ENCODE measurements around the gene MYRIP. TPM values are rescaled to one million over a fixed set of nuclear protein-coding genes. Genes with fewer than 3 reads are reported as not detected.
A peak's percentile ranks its signal among the peaks of the same experiment; 100 is the strongest.

The MYRIP gene
- total RNA-seq, 2 experiments from 2014 or later = not detected

DNA sequence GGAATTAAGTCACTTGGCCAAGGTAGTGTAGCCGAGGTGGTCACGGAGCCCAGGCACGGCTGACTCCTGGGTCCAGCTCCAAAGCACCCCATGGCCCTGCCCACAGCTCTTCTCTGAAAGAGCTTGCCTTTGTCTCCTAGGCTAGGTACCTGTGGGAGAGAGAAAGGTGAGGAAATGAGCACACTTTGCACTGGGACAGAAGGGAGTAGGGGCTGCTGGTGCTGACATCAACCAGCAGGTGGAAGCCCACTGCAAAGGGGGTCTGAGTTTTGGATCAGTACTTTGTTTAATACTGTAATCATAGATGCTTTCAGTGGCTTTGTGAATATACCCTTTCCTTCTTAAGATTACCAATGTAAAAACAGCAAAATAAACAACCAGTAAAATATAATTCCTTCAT is 371.8 kb downstream of the MYRIP start:
- H3K27me3 Mint-ChIP-seq (ENCODE audit: low read depth) = no peaks in the 10 kb centered on the region
- H3K4me3 Mint-ChIP-seq = no peak overlapping the region
- no peaks in the 10 kb centered on the region for H3K4me1 Mint-ChIP-seq (ENCODE audit: low read depth)
- no peak for DNase-seq
- H3K9me3 Mint-ChIP-seq = no peaks in the 10 kb centered on the region
- intact Hi-C loops (cut with micrococcal nuclease) = no loop called here
- CTCF ChIA-PET = interaction anchor here (0.5 to 4.9 kb wide), 4 partner anchors 10 to 396 kb away, joined by 3 to 28 read pairs (median 6); no protein-coding TSS in a partner anchor
- no peak overlapping the region for H3K27ac Mint-ChIP-seq
- no peaks in the 10 kb centered on the region for H3K36me3 Mint-ChIP-seq (ENCODE audit: low read depth)

- H3K4me3 Mint-ChIP-seq = no peak overlapping the region
- H3K27me3 Mint-ChIP-seq (ENCODE audit: low read depth) = no peaks in the 10 kb centered on the region
- H3K4me1 Mint-ChIP-seq (ENCODE audit: low read depth) = no peaks in the 10 kb centered on the region
- no peak overlapping the region for H3K27ac Mint-ChIP-seq
- H3K9me3 Mint-ChIP-seq = no peaks in the 10 kb centered on the region
- CTCF ChIA-PET = interaction anchor here (1.5 kb wide), 1 partner anchor 43 kb away, joined by 3 read pairs; no protein-coding TSS in a partner anchor
- no peak for DNase-seq
- H3K36me3 Mint-ChIP-seq (ENCODE audit: low read depth) = no peaks in the 10 kb centered on the region
- intact Hi-C loops (cut with micrococcal nuclease) = no loop called here
Measured at GRCh38 chr3:40185029-40185695, 375.8 kb downstream of the MYRIP start.

DNA sequence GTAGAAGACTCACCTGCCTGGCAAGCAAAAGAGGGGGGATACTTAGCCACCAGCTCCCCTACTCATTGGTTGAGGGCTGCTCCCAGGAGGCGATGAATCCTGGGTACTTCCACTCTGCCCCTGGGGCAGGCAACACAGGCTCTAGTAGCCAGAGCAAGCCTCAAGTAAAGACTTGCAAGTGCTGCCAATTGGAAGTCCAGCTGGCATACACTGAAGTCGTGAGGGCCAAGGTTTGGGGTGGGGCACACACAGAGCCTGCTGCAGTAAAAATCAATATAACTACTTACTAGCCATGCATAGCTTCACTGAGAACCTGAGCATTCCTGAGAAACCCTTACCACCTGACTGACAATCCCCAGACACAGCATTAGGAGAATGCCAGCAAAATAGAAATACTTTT is 377.1 kb downstream of the MYRIP start:
- H3K27me3 Mint-ChIP-seq (ENCODE audit: low read depth) = no peaks in the 10 kb centered on the region
- intact Hi-C loops (cut with micrococcal nuclease) = no loop called here
- DNase-seq = no peak
- CTCF ChIA-PET = interaction anchor here (1.1 to 2.7 kb wide), 4 partner anchors 7 to 140 kb away, joined by 3 to 15 read pairs (median 6); no protein-coding TSS in a partner anchor
- no peak overlapping the region for H3K27ac Mint-ChIP-seq
- no peaks in the 10 kb centered on the region for H3K4me1 Mint-ChIP-seq (ENCODE audit: low read depth)
- H3K36me3 Mint-ChIP-seq (ENCODE audit: low read depth) = no peaks in the 10 kb centered on the region
- H3K4me3 Mint-ChIP-seq = no peak overlapping the region
- no peaks in the 10 kb centered on the region for H3K9me3 Mint-ChIP-seq

GRCh38 chr3:40187945-40188344 is 378.5 kb downstream of the MYRIP start:
- H3K4me1 Mint-ChIP-seq (ENCODE audit: low read depth) = no peaks in the 10 kb centered on the region
- CTCF ChIA-PET = interaction anchor here (0.7 to 2.7 kb wide), 3 partner anchors 9 to 275 kb away, joined by 3 to 15 read pairs (median 10); no protein-coding TSS in a partner anchor
- no peaks in the 10 kb centered on the region for H3K27me3 Mint-ChIP-seq (ENCODE audit: low read depth)
- intact Hi-C loops (cut with micrococcal nuclease) = no loop called here
- no peak for DNase-seq
- H3K9me3 Mint-ChIP-seq = no peaks in the 10 kb centered on the region
- no peaks in the 10 kb centered on the region for H3K36me3 Mint-ChIP-seq (ENCODE audit: low read depth)
- H3K27ac Mint-ChIP-seq = no peak overlapping the region
- no peak overlapping the region for H3K4me3 Mint-ChIP-seq

- H3K4me3 Mint-ChIP-seq = no peak overlapping the region
- no peaks in the 10 kb centered on the region for H3K9me3 Mint-ChIP-seq
- CTCF ChIA-PET = interaction anchor here (0.6 to 7.8 kb wide), 5 partner anchors 10 to 128 kb away, joined by 3 to 133 read pairs (median 10); partner anchors contain the start of gene EIF1B
- DNase-seq = no peak
- no peak overlapping the region for H3K27ac Mint-ChIP-seq
- no peaks in the 10 kb centered on the region for H3K27me3 Mint-ChIP-seq (ENCODE audit: low read depth)
- intact Hi-C loops (cut with micrococcal nuclease) = no loop called here
- H3K36me3 Mint-ChIP-seq (ENCODE audit: low read depth) = no peaks in the 10 kb centered on the region
- H3K4me1 Mint-ChIP-seq (ENCODE audit: low read depth) = no peaks in the 10 kb centered on the region
Measured at GRCh38 chr3:40189118-40189517, 379.7 kb downstream of the MYRIP start.

DNA sequence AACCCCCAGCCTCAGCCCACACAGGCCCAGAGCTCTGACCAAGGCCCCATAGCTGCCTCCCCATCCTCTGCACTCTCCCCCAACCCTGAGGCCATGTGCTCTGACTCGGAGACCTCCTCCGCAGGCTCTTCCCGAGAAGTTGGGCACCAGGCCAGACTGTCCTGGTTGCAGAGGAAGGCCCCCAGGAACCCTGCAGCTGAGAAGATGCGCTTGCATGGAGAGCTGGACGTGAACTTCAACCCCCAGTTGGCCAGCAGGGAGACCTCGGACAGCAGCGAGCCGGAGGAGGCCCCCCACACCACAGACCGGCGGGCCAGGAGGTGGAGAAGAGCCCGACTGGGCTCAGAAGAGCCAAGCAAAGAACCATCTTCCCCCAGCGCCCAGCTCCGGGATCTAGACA is 380.6 kb downstream of the MYRIP start:
- intact Hi-C loops (cut with micrococcal nuclease) = loop anchor here (5.0 kb wide), 1 partner anchor 783 kb away; the partner anchor contains the start of gene RPSA
- Mint-ChIP-seq H3K27ac (no peak overlapping the region), H3K27me3 (ENCODE audit: low read depth) (no peaks in the 10 kb centered on the region), H3K4me3 (no peak overlapping the region), H3K9me3 (no peaks in the 10 kb centered on the region), H3K36me3 (ENCODE audit: low read depth) (no peaks in the 10 kb centered on the region), H3K4me1 (ENCODE audit: low read depth) (no peaks in the 10 kb centered on the region)
- no peak for DNase-seq
- CTCF ChIA-PET = interaction anchor here (0.7 to 7.8 kb wide), 3 partner anchors 72 to 127 kb away, joined by 3 to 133 read pairs (median 59); partner anchors contain the start of gene EIF1B

GRCh38 chr3:40191251-40191650 is 381.8 kb downstream of the MYRIP start:
- Mint-ChIP-seq H3K9me3 (no peaks in the 10 kb centered on the region), H3K27ac (no peak overlapping the region), H3K4me1 (ENCODE audit: low read depth) (no peaks in the 10 kb centered on the region), H3K4me3 (no peak overlapping the region), H3K27me3 (ENCODE audit: low read depth) (no peaks in the 10 kb centered on the region), H3K36me3 (ENCODE audit: low read depth) (no peaks in the 10 kb centered on the region)
- DNase-seq = no peak
- CTCF ChIA-PET = interaction anchor here (0.6 to 7.8 kb wide), 28 partner anchors 8 to 1708 kb away, joined by 3 to 133 read pairs (median 4); partner anchors contain the start of gene EIF1B
- intact Hi-C loops (cut with micrococcal nuclease) = loop anchor here (5.0 kb wide), 1 partner anchor 784 kb away; the partner anchor contains the start of gene RPSA

DNA sequence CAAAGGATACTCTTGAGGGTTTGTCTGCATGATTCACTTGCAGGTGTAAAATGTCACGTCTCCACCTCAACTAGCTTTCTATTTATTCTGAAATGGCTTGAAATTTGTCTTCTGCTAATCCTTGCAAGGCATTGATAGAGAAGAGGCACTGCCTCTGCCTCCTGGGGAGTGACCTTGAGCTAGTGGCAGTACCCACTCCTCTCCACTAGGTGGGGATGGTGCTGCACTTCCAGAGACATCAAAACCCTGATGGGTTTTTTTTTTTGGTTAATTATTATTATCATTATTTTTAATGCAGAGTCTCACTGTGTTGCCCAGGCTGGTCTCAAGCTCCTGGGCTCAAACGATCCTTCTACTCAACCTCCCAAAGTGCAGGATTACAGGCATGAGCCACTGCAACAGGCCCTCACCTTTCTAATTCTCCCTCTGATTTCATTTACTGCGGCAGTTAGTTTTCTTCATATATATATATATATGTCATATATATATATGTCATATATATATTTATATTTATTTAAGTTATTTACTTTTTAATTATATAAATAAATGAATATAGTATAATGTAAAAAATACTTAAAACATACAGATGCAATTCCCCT is 382.5 kb downstream of the MYRIP start:
- H3K4me3 Mint-ChIP-seq = no peak overlapping the region
- H3K36me3 Mint-ChIP-seq (ENCODE audit: low read depth) = no peaks in the 10 kb centered on the region
- H3K4me1 Mint-ChIP-seq (ENCODE audit: low read depth) = no peaks in the 10 kb centered on the region
- intact Hi-C loops (cut with micrococcal nuclease) = loop anchor here (1.0 to 5.0 kb wide), 2 partner anchors 125 to 785 kb away; partner anchors contain the start of gene RPSA
- DNase-seq = peak; percentile 73
- H3K27me3 Mint-ChIP-seq (ENCODE audit: low read depth) = no peaks in the 10 kb centered on the region
- H3K9me3 Mint-ChIP-seq = no peaks in the 10 kb centered on the region
- H3K27ac Mint-ChIP-seq = no peak overlapping the region
- CTCF ChIA-PET = interaction anchor here (0.6 to 7.8 kb wide), 31 partner anchors 9 to 1707 kb away, joined by 3 to 133 read pairs (median 4); partner anchors contain the start of gene EIF1B

DNA sequence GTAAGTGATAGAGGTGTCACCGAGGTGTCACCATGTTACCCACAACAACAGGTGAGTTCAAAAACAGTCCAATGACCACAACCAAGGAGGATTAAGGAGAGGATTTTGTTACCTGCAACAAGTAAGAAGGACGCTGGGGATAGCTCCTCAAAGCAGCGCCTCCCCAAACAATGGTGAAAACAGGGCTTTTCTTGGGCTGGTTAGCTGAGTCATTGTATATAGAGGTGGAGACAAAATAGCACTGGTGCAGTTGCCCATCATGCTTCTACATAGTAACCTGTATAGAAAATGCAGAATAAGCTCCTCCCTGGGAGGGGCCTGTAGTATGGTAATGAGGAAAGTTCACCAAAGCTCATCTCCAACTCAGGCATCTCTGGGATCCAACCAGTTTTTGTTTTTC is 383.2 kb downstream of the MYRIP start:
- Mint-ChIP-seq H3K4me3 (no peak overlapping the region), H3K9me3 (no peaks in the 10 kb centered on the region), H3K27me3 (ENCODE audit: low read depth) (no peaks in the 10 kb centered on the region), H3K27ac (no peak overlapping the region), H3K36me3 (ENCODE audit: low read depth) (no peaks in the 10 kb centered on the region), H3K4me1 (ENCODE audit: low read depth) (no peaks in the 10 kb centered on the region)
- intact Hi-C loops (cut with micrococcal nuclease) = loop anchor here (1.0 to 5.0 kb wide), 2 partner anchors 125 to 785 kb away; partner anchors contain the start of gene RPSA
- CTCF ChIA-PET = interaction anchor here (0.8 to 7.8 kb wide), 13 partner anchors 11 to 259 kb away, joined by 3 to 133 read pairs (median 5); partner anchors contain the start of gene EIF1B
- no peak for DNase-seq

- Mint-ChIP-seq H3K9me3 (no peaks in the 10 kb centered on the region), H3K27ac (no peak overlapping the region), H3K36me3 (ENCODE audit: low read depth) (no peaks in the 10 kb centered on the region), H3K4me1 (ENCODE audit: low read depth) (no peaks in the 10 kb centered on the region), H3K27me3 (ENCODE audit: low read depth) (no peaks in the 10 kb centered on the region), H3K4me3 (no peak overlapping the region)
- CTCF ChIA-PET = interaction anchor here (2.5 kb wide), 1 partner anchor 119 kb away, joined by 12 read pairs; no protein-coding TSS in a partner anchor
- no peak for DNase-seq
- intact Hi-C loops (cut with micrococcal nuclease) = no loop called here
Measured at GRCh38 chr3:40196966-40197365, 387.6 kb downstream of the MYRIP start.

- CTCF ChIA-PET = interaction anchor here (1.0 kb wide), 1 partner anchor 116 kb away, joined by 3 read pairs; no protein-coding TSS in a partner anchor
- Mint-ChIP-seq H3K27me3 (ENCODE audit: low read depth) (no peaks in the 10 kb centered on the region), H3K27ac (no peak overlapping the region), H3K9me3 (no peaks in the 10 kb centered on the region), H3K4me1 (ENCODE audit: low read depth) (no peaks in the 10 kb centered on the region), H3K36me3 (ENCODE audit: low read depth) (no peaks in the 10 kb centered on the region), H3K4me3 (no peak overlapping the region)
- intact Hi-C loops (cut with micrococcal nuclease) = no loop called here
- DNase-seq = no peak
Measured at GRCh38 chr3:40200692-40201316, 391.4 kb downstream of the MYRIP start.

DNA sequence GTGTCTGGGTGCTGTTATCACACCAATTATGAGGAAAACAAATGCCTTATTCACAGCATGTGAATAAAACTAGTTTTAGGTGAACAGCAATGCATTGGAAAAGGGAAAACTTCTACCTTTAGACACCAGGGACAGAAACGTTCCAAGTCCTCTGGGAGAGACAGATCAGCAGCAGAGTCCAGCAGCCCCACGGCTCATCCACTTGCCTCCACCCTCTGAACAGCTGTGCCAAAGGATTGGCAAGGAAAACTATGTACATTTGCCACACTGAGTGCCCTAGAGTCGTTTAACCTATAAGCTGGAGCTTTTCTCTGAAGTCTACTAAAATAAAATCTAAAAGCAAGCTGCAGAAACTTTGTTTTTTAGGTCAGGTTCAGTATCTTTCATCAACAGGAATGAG is 392.4 kb downstream of the MYRIP start:
- intact Hi-C loops (cut with micrococcal nuclease) = no loop called here

More for the DNA sequence above, 392.4 kb downstream of the MYRIP start:
- Mint-ChIP-seq H3K36me3 (ENCODE audit: low read depth) (no peaks in the 10 kb centered on the region), H3K4me1 (ENCODE audit: low read depth) (no peaks in the 10 kb centered on the region), H3K27me3 (ENCODE audit: low read depth) (no peaks in the 10 kb centered on the region), H3K4me3 (no peak overlapping the region), H3K9me3 (no peaks in the 10 kb centered on the region), H3K27ac (no peak overlapping the region)
- CTCF ChIA-PET = interaction anchor here (1.0 kb wide), 1 partner anchor 116 kb away, joined by 3 read pairs; no protein-coding TSS in a partner anchor
- no peak for DNase-seq
